HCT116 (cell line): ENCODE data around the gene SLC9A9.

Experiments used
- ATF3 ChIP-seq: IDR thresholded peaks from 2 replicates; pipeline ENCODE4 v1.6.1; 2012
- CEBPB ChIP-seq: IDR thresholded peaks from 2 replicates; pipeline ENCODE4 v1.6.1; 2012; ENCODE audit warnings: low read depth
- CTCF ChIP-seq, 3 experiments: fragments of 200-600 bp in 1 of 3; sonication (generic) in 1 of 3; IDR thresholded peaks in 2 of 3; conservative IDR thresholded peaks in 1 of 3; 2 replicates each; pipeline ENCODE4 v1.5.1; 2012 to 2017; ENCODE audit warnings: low read depth in 2 of 3, low read length in 2 of 3, antibody characterized with exemption in 1 of 3, borderline replicate concordance in 1 of 3, control low read depth in 1 of 3, mild to moderate bottlenecking in 1 of 3, mixed read lengths in 1 of 3, mixed run types in 1 of 3, moderate library complexity in 1 of 3; ENCODE audit not compliant: insufficient read depth in 1 of 3
- EGR1 ChIP-seq: IDR thresholded peaks from 2 replicates; pipeline ENCODE4 v1.6.1; 2012; ENCODE audit warnings: low read depth
- EZH2phosphoT487 ChIP-seq: fragments of 200-600 bp; IDR thresholded peaks from 2 replicates; pipeline ENCODE4 v1.6.1; 2018; ENCODE audit warnings: antibody characterized with exemption, borderline replicate concordance
- POLR2A ChIP-seq: IDR thresholded peaks from 2 replicates; pipeline ENCODE4 v1.7.0; 2011; ENCODE audit warnings: borderline replicate concordance; ENCODE audit not compliant: insufficient read depth, insufficient read length; ENCODE audit errors: extremely low read depth
- POLR2AphosphoS5 ChIP-seq: IDR thresholded peaks from 2 replicates; pipeline ENCODE4 v1.6.1; 2011; ENCODE audit warnings: mild to moderate bottlenecking, low read depth, low read length, moderate library complexity
- RAD21 ChIP-seq: IDR thresholded peaks from 2 replicates; pipeline ENCODE4 v1.6.1; 2012; ENCODE audit warnings: low read depth, mild to moderate bottlenecking
- SIN3A ChIP-seq: IDR thresholded peaks from 2 replicates; pipeline ENCODE4 v1.6.1; 2012; ENCODE audit warnings: low read depth
- YY1 ChIP-seq: IDR thresholded peaks from 2 replicates; pipeline ENCODE4 v1.6.1; 2011; ENCODE audit warnings: low read length, low read depth, moderate library complexity, mild to moderate bottlenecking; ENCODE audit not compliant: insufficient replicate concordance; ENCODE audit errors: extremely low read depth
- ZFX ChIP-seq: fragments of 450-650 bp; IDR thresholded peaks from 2 replicates; pipeline ENCODE4 v1.6.1; 2017
- ZNF274 ChIP-seq: fragments of 200-500 bp; sonication (Bioruptor generic); IDR thresholded peaks from 2 replicates; pipeline ENCODE4 v1.6.1; 2014; ENCODE audit warnings: mild to moderate bottlenecking, low read depth, low read length, inconsistent platforms
- TF ChIP-seq, protein P1 (sequence below): IDR thresholded peaks from 2 replicates; pipeline ENCODE4 v1.6.1; 2012
- TF ChIP-seq, protein P2 (sequence below): IDR thresholded peaks from 2 replicates; pipeline ENCODE4 v1.6.1; 2012; ENCODE audit warnings: low read depth

- TF ChIP-seq CTCF (IDR thresholded peaks at IDR 0.05 in 2 of 3, conservative IDR thresholded peaks at IDR 0.05 in 1 of 3; ENCODE audit: borderline replicate concordance in 1 of 3, insufficient read depth in 1 of 3, low read depth in 2 of 3, low read length in 2 of 3) (no peak), EGR1 (no peak), POLR2A (no peak), ATF3 (no peak), POLR2AphosphoS5 (no peak), ZFX (no peak), EZH2phosphoT487 (no peak), RAD21 (no peak), SIN3A (no peak), YY1 (no peak), CEBPB (no peak), ZNF274 (no peak)
- TF ChIP-seq, protein P1, sequence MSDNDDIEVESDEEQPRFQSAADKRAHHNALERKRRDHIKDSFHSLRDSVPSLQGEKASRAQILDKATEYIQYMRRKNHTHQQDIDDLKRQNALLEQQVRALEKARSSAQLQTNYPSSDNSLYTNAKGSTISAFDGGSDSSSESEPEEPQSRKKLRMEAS = no peak
- TF ChIP-seq, protein P2, sequence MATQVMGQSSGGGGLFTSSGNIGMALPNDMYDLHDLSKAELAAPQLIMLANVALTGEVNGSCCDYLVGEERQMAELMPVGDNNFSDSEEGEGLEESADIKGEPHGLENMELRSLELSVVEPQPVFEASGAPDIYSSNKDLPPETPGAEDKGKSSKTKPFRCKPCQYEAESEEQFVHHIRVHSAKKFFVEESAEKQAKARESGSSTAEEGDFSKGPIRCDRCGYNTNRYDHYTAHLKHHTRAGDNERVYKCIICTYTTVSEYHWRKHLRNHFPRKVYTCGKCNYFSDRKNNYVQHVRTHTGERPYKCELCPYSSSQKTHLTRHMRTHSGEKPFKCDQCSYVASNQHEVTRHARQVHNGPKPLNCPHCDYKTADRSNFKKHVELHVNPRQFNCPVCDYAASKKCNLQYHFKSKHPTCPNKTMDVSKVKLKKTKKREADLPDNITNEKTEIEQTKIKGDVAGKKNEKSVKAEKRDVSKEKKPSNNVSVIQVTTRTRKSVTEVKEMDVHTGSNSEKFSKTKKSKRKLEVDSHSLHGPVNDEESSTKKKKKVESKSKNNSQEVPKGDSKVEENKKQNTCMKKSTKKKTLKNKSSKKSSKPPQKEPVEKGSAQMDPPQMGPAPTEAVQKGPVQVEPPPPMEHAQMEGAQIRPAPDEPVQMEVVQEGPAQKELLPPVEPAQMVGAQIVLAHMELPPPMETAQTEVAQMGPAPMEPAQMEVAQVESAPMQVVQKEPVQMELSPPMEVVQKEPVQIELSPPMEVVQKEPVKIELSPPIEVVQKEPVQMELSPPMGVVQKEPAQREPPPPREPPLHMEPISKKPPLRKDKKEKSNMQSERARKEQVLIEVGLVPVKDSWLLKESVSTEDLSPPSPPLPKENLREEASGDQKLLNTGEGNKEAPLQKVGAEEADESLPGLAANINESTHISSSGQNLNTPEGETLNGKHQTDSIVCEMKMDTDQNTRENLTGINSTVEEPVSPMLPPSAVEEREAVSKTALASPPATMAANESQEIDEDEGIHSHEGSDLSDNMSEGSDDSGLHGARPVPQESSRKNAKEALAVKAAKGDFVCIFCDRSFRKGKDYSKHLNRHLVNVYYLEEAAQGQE = no peak
These were observed 561.8 kb downstream of the SLC9A9 start for GRCh38 chr3:143286392-143287010.
